ENCODE results near the gene NRF1.
A peak's percentile ranks its signal among the peaks of the same experiment; 100 is the strongest.
"Not testable (repeated sequence)": the region's sequence is repeated elsewhere in the genome, so short reads cannot be mapped to it uniquely, and the experiment has no call there.

The NRF1 gene

GRCh38 chr7:129607471-129608120, 3.9 kb upstream of the NRF1 start:
- DNase-seq: peak; percentile 40

- no peak for DNase-seq
These were observed 1.9 kb upstream of the NRF1 start for GRCh38 chr7:129609666-129610065.

- peak; percentile 16 for DNase-seq
These were observed 743 bp upstream of the NRF1 start for GRCh38 chr7:129610709-129611245.

GRCh38 chr7:129612112-129613015, 844 bp downstream of the NRF1 start:
- DNase-seq: peak; percentile 33

- DNase-seq: no peak
These were observed 1.5 kb downstream of the NRF1 start for GRCh38 chr7:129613016-129613337.

- DNase-seq: no peak
These were observed 3.5 kb downstream of the NRF1 start for GRCh38 chr7:129615018-129615417.

- no peak for DNase-seq
These were observed 5.0 kb downstream of the NRF1 start for GRCh38 chr7:129616530-129616929.

- no peak for DNase-seq
These were observed 5.7 kb downstream of the NRF1 start for GRCh38 chr7:129617178-129617577.

- DNase-seq: no peak
These were observed 6.1 kb downstream of the NRF1 start for GRCh38 chr7:129617652-129618051.

GRCh38 chr7:129626896-129627295, 15.4 kb downstream of the NRF1 start:
- DNase-seq: no peak

- no peak for DNase-seq
These were observed 18.8 kb downstream of the NRF1 start for GRCh38 chr7:129630341-129630740.

GRCh38 chr7:129634361-129635034, 23.0 kb downstream of the NRF1 start:
- DNase-seq: no peak

GRCh38 chr7:129635300-129636029, 23.9 kb downstream of the NRF1 start:
- DNase-seq: peak; percentile 67

GRCh38 chr7:129636030-129636550, 24.6 kb downstream of the NRF1 start:
- not testable (repeated sequence) for DNase-seq

- DNase-seq: no peak
These were observed 25.1 kb downstream of the NRF1 start for GRCh38 chr7:129636641-129637040.

GRCh38 chr7:129640400-129640799, 28.9 kb downstream of the NRF1 start:
- DNase-seq: no peak

- no peak for DNase-seq
These were observed 31.5 kb downstream of the NRF1 start for GRCh38 chr7:129642871-129643549.

- DNase-seq: no peak
These were observed 32.1 kb downstream of the NRF1 start for GRCh38 chr7:129643550-129644170.

GRCh38 chr7:129644634-129645230, 33.2 kb downstream of the NRF1 start:
- no peak for DNase-seq

GRCh38 chr7:129646369-129647021, 35.0 kb downstream of the NRF1 start:
- no peak for DNase-seq
